GM23248 (cell line): ENCODE results near the gene MPZL1. TPM values are rescaled to one million over a fixed set of nuclear protein-coding genes. Genes with fewer than 3 reads are reported as not detected.
"Not testable (repeated sequence)": the region's sequence is repeated elsewhere in the genome, so short reads cannot be mapped to it uniquely, and the experiment has no call there.

ENCODE experiments used
- DNase-seq: peaks from one replicate; pipeline ENCODE4 v3.0.0-alpha.2; 2015
- H2AFZ ChIP-seq: fragments of 200-600 bp; sonication (generic); 2 replicates; pipeline ENCODE4 v1.6.1; 2016; ENCODE audit warnings: antibody characterized with exemption
- H3F3A ChIP-seq: fragments of 200-600 bp; sonication (generic); 2 replicates; pipeline ENCODE4 v1.6.1; 2016; ENCODE audit warnings: mild to moderate bottlenecking, antibody characterized with exemption, mixed run types; ENCODE audit not compliant: insufficient read depth
- H3K27ac ChIP-seq: fragments of 200-600 bp; sonication (generic); 2 replicates; pipeline ENCODE4 v1.5.1; 2016; ENCODE audit warnings: mild to moderate bottlenecking
- H3K27me3 ChIP-seq: fragments of 200-600 bp; sonication (generic); replicated peaks from 2 replicates; pipeline ENCODE4 v1.6.1; 2016; ENCODE audit warnings: mild to moderate bottlenecking; ENCODE audit not compliant: insufficient read depth
- H3K36me3 ChIP-seq: fragments of 200-600 bp; sonication (generic); 2 replicates; pipeline ENCODE4 v1.6.1; 2016; ENCODE audit warnings: low read depth, mild to moderate bottlenecking
- H3K4me1 ChIP-seq: fragments of 200-600 bp; sonication (generic); 2 replicates; pipeline ENCODE4 v1.6.1; 2016; ENCODE audit warnings: mild to moderate bottlenecking; ENCODE audit not compliant: insufficient read depth
- H3K4me2 ChIP-seq: fragments of 200-600 bp; sonication (generic); one replicate; pipeline ENCODE4 v1.6.1; 2016; ENCODE audit warnings: mild to moderate bottlenecking; ENCODE audit not compliant: unreplicated experiment
- H3K4me3 ChIP-seq: fragments of 200-600 bp; sonication (generic); 2 replicates; pipeline ENCODE4 v1.5.1; 2016; ENCODE audit warnings: mild to moderate bottlenecking
- H3K79me2 ChIP-seq: fragments of 200-600 bp; sonication (generic); 2 replicates; pipeline ENCODE4 v1.6.1; 2016; ENCODE audit warnings: mild to moderate bottlenecking; ENCODE audit not compliant: insufficient read depth
- H3K9ac ChIP-seq: fragments of 200-600 bp; sonication (generic); 2 replicates; pipeline ENCODE4 v1.6.1; 2016; ENCODE audit warnings: mild to moderate bottlenecking
- H3K9me2 ChIP-seq: fragments of 200-600 bp; sonication (generic); 2 replicates; pipeline ENCODE4 v1.6.1; 2016; ENCODE audit warnings: mixed run types, mild to moderate bottlenecking, moderate library complexity; ENCODE audit not compliant: insufficient read depth
- H3K9me3 ChIP-seq: fragments of 200-600 bp; sonication (generic); one replicate; pipeline ENCODE4 v1.6.1; 2017; ENCODE audit warnings: low read depth
- H4K20me1 ChIP-seq: fragments of 200-600 bp; sonication (generic); 2 replicates; pipeline ENCODE4 v1.6.0; 2016; ENCODE audit not compliant: insufficient read depth
- EZH2 ChIP-seq: fragments of 200-600 bp; sonication (generic); IDR thresholded peaks from 2 replicates; pipeline ENCODE4 v1.6.1; 2018; ENCODE audit warnings: antibody characterized with exemption, mild to moderate bottlenecking; ENCODE audit not compliant: insufficient read depth, poor library complexity, severe bottlenecking
- EZH2phosphoT487 ChIP-seq: fragments of 200-600 bp; sonication (generic); IDR thresholded peaks from 2 replicates; pipeline ENCODE4 v1.6.1; 2018; ENCODE audit warnings: antibody characterized with exemption, moderate library complexity, mild to moderate bottlenecking, low read depth; ENCODE audit not compliant: insufficient read depth
- WGBS, 2 experiments: methylation state at CpG; one replicate each; pipeline ENCODE4 v1.1.6; 2015 to 2017; ENCODE audit warnings: low lambda C conversion rate in 2 of 2, low coverage in 1 of 2; ENCODE audit errors: missing lambda C conversion rate in 2 of 2; 5-methylcytosine and 5-hydroxymethylcytosine counted together
- in situ Hi-C: fragments of 300-500 bp; cut with MboI; formaldehyde crosslinking; loops from 2 replicates; pipeline ENCODE4 v1.15.0; 2020
- polyA plus RNA-seq: library from polyadenylated mRNA; unstranded; fragments of >200 nt; fragmentation: Nextera tagmentation; extraction: Ambion mirVana; gene quantifications from 2 replicates; pipeline ENCODE4 v1.2.1, GENCODE V29; 2016
- total RNA-seq: library from RNA; depleted of rRNA; stranded (reverse); fragments of >200 nt; shearing (Covaris generic); gene quantifications from 2 replicates; pipeline ENCODE4 v1.2.3, GENCODE V29; 2014

The MPZL1 gene
- total and polyA plus RNA-seq, 2 experiments from 2014 or later: 144 to 284 TPM

GRCh38 chr1:167824163-167824794 is 102.5 kb downstream of the MPZL1 start:
- no peak overlapping the region for H3K9ac ChIP-seq
- peaks cover 30% of the 10 kb centered on the region for H3K4me1 ChIP-seq
- H3F3A ChIP-seq: peaks cover 21% of the 10 kb centered on the region
- no peak for TF ChIP-seq EZH2
- no peak for TF ChIP-seq EZH2phosphoT487
- no peak overlapping the region for H3K4me2 ChIP-seq
- no peaks in the 10 kb centered on the region for H3K9me2 ChIP-seq
- H3K4me3 ChIP-seq: no peak overlapping the region
- H3K27ac ChIP-seq: no peak overlapping the region
- H3K79me2 ChIP-seq: no peaks in the 10 kb centered on the region
- H3K9me3 ChIP-seq: no peaks in the 10 kb centered on the region
- DNase-seq: no peak
- in situ Hi-C loops: no loop called here
- no peaks in the 10 kb centered on the region for H3K27me3 ChIP-seq
- H4K20me1 ChIP-seq: no peaks in the 10 kb centered on the region
- no peaks in the 10 kb centered on the region for H3K36me3 ChIP-seq
- WGBS, 2 experiments: 79 to 83% methylated on average over 9 of the region's 9 CpGs
- H2AFZ ChIP-seq: no peak overlapping the region

GRCh38 chr1:167825419-167826079 is 103.8 kb downstream of the MPZL1 start:
- TF ChIP-seq EZH2 (no peak), EZH2phosphoT487 (no peak)
- no peak overlapping the region for H3K4me2 ChIP-seq
- 0 out of 2 replicates have a peak overlapping the region, but pooled peaks have one; percentile 26 for H2AFZ ChIP-seq
- H3K79me2 ChIP-seq: no peaks in the 10 kb centered on the region
- H4K20me1 ChIP-seq: no peaks in the 10 kb centered on the region
- no peak for DNase-seq
- H3K9ac ChIP-seq: no peak overlapping the region
- no peaks in the 10 kb centered on the region for H3K27me3 ChIP-seq
- peaks cover 21% of the 10 kb centered on the region for H3K4me1 ChIP-seq
- no peaks in the 10 kb centered on the region for H3K36me3 ChIP-seq
- WGBS, 2 experiments: 83 to 87% methylated on average over 4 of the region's 4 CpGs
- no peaks in the 10 kb centered on the region for H3K9me2 ChIP-seq
- no peak overlapping the region for H3K4me3 ChIP-seq
- in situ Hi-C loops: no loop called here
- H3F3A ChIP-seq: peaks cover 12% of the 10 kb centered on the region
- no peak overlapping the region for H3K27ac ChIP-seq
- H3K9me3 ChIP-seq: no peaks in the 10 kb centered on the region

- H2AFZ ChIP-seq: no peak overlapping the region
- peaks cover 17% of the 10 kb centered on the region for H3K4me1 ChIP-seq
- H3K4me2 ChIP-seq: no peak overlapping the region
- no peak for DNase-seq
- H3K27ac ChIP-seq: no peak overlapping the region
- H3K27me3 ChIP-seq: no peaks in the 10 kb centered on the region
- no peaks in the 10 kb centered on the region for H3K9me3 ChIP-seq
- TF ChIP-seq EZH2phosphoT487: no peak
- no peak for TF ChIP-seq EZH2
- no peaks in the 10 kb centered on the region for H4K20me1 ChIP-seq
- H3K79me2 ChIP-seq: no peaks in the 10 kb centered on the region
- WGBS, 2 experiments: 95 to 96% methylated on average over 4 of the region's 4 CpGs
- no peaks in the 10 kb centered on the region for H3K36me3 ChIP-seq
- no peak overlapping the region for H3K9ac ChIP-seq
- H3F3A ChIP-seq: peaks cover 7% of the 10 kb centered on the region; the same call in 1 of the 2 replicates
- no peak overlapping the region for H3K4me3 ChIP-seq
- in situ Hi-C loops: no loop called here
- no peaks in the 10 kb centered on the region for H3K9me2 ChIP-seq
Measured at GRCh38 chr1:167826127-167826526, 104.3 kb downstream of the MPZL1 start.

- in situ Hi-C loops: no loop called here
- WGBS, 2 experiments: 90 to 94% methylated on average over 2 of the region's 2 CpGs
Measured at GRCh38 chr1:167829868-167830267, 108.1 kb downstream of the MPZL1 start.

GRCh38 chr1:167830668-167831067 is 108.9 kb downstream of the MPZL1 start:
- H3K27ac ChIP-seq, H3K79me2 ChIP-seq, in situ Hi-C loops, H3K9me2 ChIP-seq, H2AFZ ChIP-seq, H3K9me3 ChIP-seq, H3F3A ChIP-seq, H3K27me3 ChIP-seq, H3K4me2 ChIP-seq, H3K9ac ChIP-seq, H3K4me3 ChIP-seq, H3K4me1 ChIP-seq, H4K20me1 ChIP-seq, H3K36me3 ChIP-seq, DNase-seq: not testable (repeated sequence)
- WGBS, 2 experiments: 81 to 85% methylated on average over 5 of the region's 5 CpGs

More at GRCh38 chr1:167829868-167830267, 108.1 kb downstream of the MPZL1 start:
- Histone ChIP-seq H3K27me3 (no peaks in the 10 kb centered on the region), H3K36me3 (no peaks in the 10 kb centered on the region), H3K4me2 (no peak overlapping the region), H3K4me3 (no peak overlapping the region), H3K79me2 (no peaks in the 10 kb centered on the region), H3K9me2 (no peaks in the 10 kb centered on the region), H3K9me3 (no peaks in the 10 kb centered on the region), H3K9ac (no peak overlapping the region), H3K4me1 (no peaks in the 10 kb centered on the region; the same call in 1 of the 2 replicates), H2AFZ (no peak overlapping the region), H3K27ac (no peak overlapping the region), H4K20me1 (no peaks in the 10 kb centered on the region), H3F3A (no peaks in the 10 kb centered on the region)
- TF ChIP-seq EZH2phosphoT487 (no peak), EZH2 (no peak)
- no peak for DNase-seq
